Uterus (tissue), 4 donors: ENCODE data around the gene RGS8. TPM values are rescaled to one million over a fixed set of nuclear protein-coding genes. Genes with fewer than 3 reads are reported as not detected.

ENCODE experiments used
- DNase-seq, 2 donors: peaks; one replicate each; pipeline ENCODE4 v3.0.0-alpha.2; 2019 to 2020
- H3K27ac ChIP-seq, 2 donors: fragments of 200-600 bp; sonication (generic); 1 replicate in 1 of 2; 2 replicates in 1 of 2; pipeline ENCODE4 v1.5.1; 2016 to 2018
- H3K27me3 ChIP-seq, 2 donors: fragments of 200-600 bp; sonication (generic); one replicate each; pipeline ENCODE4 v1.5.1; 2018 to 2019; ENCODE audit warnings: control low read depth in 1 of 2
- H3K36me3 ChIP-seq, 2 donors: fragments of 200-600 bp; sonication (generic); one replicate each; pipeline ENCODE4 v1.5.1; 2019; ENCODE audit warnings: control low read depth in 1 of 2
- H3K4me1 ChIP-seq, 2 donors: fragments of 200-600 bp; sonication (generic); one replicate each; pipeline ENCODE4 v1.5.1; 2018 to 2019; ENCODE audit warnings: control low read depth in 1 of 2
- H3K4me3 ChIP-seq, 2 donors: fragments of 200-600 bp; sonication (generic); 1 replicate in 1 of 2; 2 replicates in 1 of 2; pipeline ENCODE4 v1.5.1; 2018 to 2019; ENCODE audit warnings: mild to moderate bottlenecking in 1 of 2
- H3K9me3 ChIP-seq, 2 donors: fragments of 200-600 bp; sonication (generic); one replicate each; pipeline ENCODE4 v1.5.1; 2019; ENCODE audit warnings: control low read depth in 1 of 2
- CTCF ChIP-seq, 4 experiments: fragments of 200-600 bp in 2 of 4; fragments of 450-650 bp in 2 of 4; sonication (generic) in 2 of 4; IDR thresholded peaks; one replicate each; pipeline ENCODE4 v1.5.1; 2016 to 2019; ENCODE audit warnings: antibody characterized with exemption in 4 of 4, mild to moderate bottlenecking in 2 of 4, moderate library complexity in 1 of 4
- POLR2A ChIP-seq, 2 donors: fragments of 450-650 bp; IDR thresholded peaks; one replicate each; pipeline ENCODE4 v1.6.1; 2016; ENCODE audit warnings: antibody characterized with exemption in 2 of 2, mild to moderate bottlenecking in 1 of 2, moderate library complexity in 1 of 2
- intact Hi-C: fragments of 100-400 bp; cut with DNase I; formaldehyde crosslinking; loops from one replicate; pipeline ENCODE4 v1.15.1; 2023; ENCODE audit warnings: low total_unique reads
- total RNA-seq, 4 donors: library from RNA; depleted of rRNA in 3 of 4; stranded (reverse); fragments of >200 nt in 3 of 4; gene quantifications; one replicate each; pipeline versions ENCODE4 v1.1.0 to v1.2.4, GENCODE V29; 2014 to 2023
- donor health status: DM: yes; HTN: yes; CAD: no.

RGS8 gene
- total RNA-seq, 4 donors from 2014 or later, result not detected

DNA sequence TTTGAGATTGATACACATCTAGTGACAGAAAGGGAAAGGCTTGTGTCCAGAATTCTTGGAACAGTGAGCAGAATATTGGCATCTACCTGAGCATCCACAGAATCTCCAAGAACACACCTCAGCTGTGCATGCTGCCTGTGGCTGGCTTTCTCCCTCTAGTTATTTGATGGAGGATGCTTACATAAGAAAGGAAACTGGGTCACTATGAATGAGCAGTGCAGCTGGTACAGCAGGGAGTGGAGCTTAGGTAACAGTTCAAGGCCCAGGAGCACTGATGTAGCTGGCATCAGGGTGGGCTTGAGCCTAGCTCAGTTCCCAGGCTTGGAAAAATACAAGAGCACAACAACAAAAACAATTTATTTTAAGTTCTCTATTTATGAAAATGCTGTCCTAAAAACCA, 26.3 kb downstream of the RGS8 start:
- DNase-seq, result no peak
- Histone ChIP-seq H3K27me3 (no peaks in the 10 kb centered on the region), H3K4me3 (no peak overlapping the region), H3K4me1 (no peaks in the 10 kb centered on the region), H3K27ac (no peak overlapping the region), H3K9me3 (no peaks in the 10 kb centered on the region), H3K36me3 (no peaks in the 10 kb centered on the region)
- TF ChIP-seq CTCF (IDR thresholded peaks at IDR 0.05) (no peak), POLR2A (IDR thresholded peaks at IDR 0.05) (no peak)
- intact Hi-C loops, result no loop called here

- no peak for DNase-seq
- Histone ChIP-seq H3K4me1 (no peaks in the 10 kb centered on the region), H3K4me3 (no peak overlapping the region), H3K27ac (no peak overlapping the region), H3K9me3 (no peaks in the 10 kb centered on the region), H3K36me3 (no peaks in the 10 kb centered on the region), H3K27me3 (no peaks in the 10 kb centered on the region)
- intact Hi-C loops, result no loop called here
- TF ChIP-seq POLR2A (IDR thresholded peaks at IDR 0.05) (no peak), CTCF (IDR thresholded peaks at IDR 0.05) (no peak)
Measured at GRCh38 chr1:182656842-182657397, 27.5 kb downstream of the RGS8 start.

DNA sequence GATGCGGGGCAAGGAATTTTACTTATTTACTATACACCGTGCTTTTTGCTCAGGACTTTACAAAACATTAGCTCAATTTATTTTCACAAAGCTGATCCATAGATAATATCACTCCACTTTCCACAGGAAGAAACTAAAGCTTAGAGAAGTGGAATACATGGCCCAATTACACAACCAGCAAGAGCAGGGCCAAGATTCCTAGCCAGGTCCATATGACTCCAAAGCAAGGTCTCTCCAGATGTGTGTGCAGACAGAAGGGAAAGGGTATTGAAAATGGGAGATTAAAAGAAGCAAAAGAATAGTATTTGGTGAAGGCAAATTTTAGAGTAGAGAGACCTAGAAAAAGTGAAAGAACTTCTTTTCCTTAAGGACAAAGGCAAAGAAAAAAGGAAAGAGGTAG, 30.4 kb downstream of the RGS8 start:
- no peaks in the 10 kb centered on the region for H3K4me1 ChIP-seq
- no peaks in the 10 kb centered on the region for H3K9me3 ChIP-seq
- H3K27ac ChIP-seq, result no peak overlapping the region
- no peak for TF ChIP-seq CTCF (IDR thresholded peaks at IDR 0.05)
- TF ChIP-seq POLR2A (IDR thresholded peaks at IDR 0.05), result no peak
- DNase-seq, result no peak
- no peaks in the 10 kb centered on the region for H3K36me3 ChIP-seq
- no peaks in the 10 kb centered on the region for H3K27me3 ChIP-seq
- no peak overlapping the region for H3K4me3 ChIP-seq
- intact Hi-C loops, result no loop called here

DNA sequence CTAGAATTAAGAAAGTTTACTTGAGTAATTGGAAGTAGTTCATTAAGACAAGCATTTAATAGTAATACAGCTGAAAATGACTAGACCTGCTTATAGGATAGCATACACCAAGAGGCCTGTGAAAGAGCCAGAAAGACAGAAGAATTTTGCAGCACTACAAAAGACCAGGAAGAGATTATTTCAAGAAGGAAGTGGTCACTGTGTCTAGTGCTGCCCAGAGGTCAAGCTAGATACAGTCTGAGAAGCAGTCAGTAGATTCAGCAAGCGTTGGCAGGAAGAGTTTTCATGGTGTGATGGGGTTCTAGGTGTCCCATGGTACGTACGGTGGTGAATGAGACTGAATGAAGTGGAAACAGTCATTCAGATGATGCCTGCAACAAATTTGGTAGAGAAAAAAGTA, 31.5 kb downstream of the RGS8 start:
- TF ChIP-seq POLR2A (IDR thresholded peaks at IDR 0.05) (no peak), CTCF (IDR thresholded peaks at IDR 0.05) (no peak)

GRCh38 chr1:182651339-182651724, 33.1 kb downstream of the RGS8 start:
- Histone ChIP-seq H3K4me1 (no peaks in the 10 kb centered on the region), H3K9me3 (no peaks in the 10 kb centered on the region), H3K27ac (no peak overlapping the region), H3K36me3 (no peaks in the 10 kb centered on the region), H3K4me3 (no peak overlapping the region), H3K27me3 (no peaks in the 10 kb centered on the region)
- DNase-seq, result no peak
- no peak for TF ChIP-seq CTCF (IDR thresholded peaks at IDR 0.05)
- TF ChIP-seq POLR2A (IDR thresholded peaks at IDR 0.05), result no peak
- intact Hi-C loops, result no loop called here

More for the DNA sequence above, 31.5 kb downstream of the RGS8 start:
- Histone ChIP-seq H3K27me3 (no peaks in the 10 kb centered on the region), H3K36me3 (no peaks in the 10 kb centered on the region), H3K27ac (no peak overlapping the region), H3K4me3 (no peak overlapping the region), H3K9me3 (no peaks in the 10 kb centered on the region), H3K4me1 (no peaks in the 10 kb centered on the region)
- DNase-seq, result no peak
- intact Hi-C loops, result no loop called here
